GM18502 (cell line): ENCODE data around the gene PLA2G4A.

Experiments used
- ATAC-seq: cut with Tn5 transposase; IDR thresholded peaks from one replicate; pipeline ENCODE4 v1.9.1; 2021; ENCODE audit warnings: mild to moderate bottlenecking; ENCODE audit not compliant: unreplicated experiment, poor library complexity

PLA2G4A gene

DNA sequence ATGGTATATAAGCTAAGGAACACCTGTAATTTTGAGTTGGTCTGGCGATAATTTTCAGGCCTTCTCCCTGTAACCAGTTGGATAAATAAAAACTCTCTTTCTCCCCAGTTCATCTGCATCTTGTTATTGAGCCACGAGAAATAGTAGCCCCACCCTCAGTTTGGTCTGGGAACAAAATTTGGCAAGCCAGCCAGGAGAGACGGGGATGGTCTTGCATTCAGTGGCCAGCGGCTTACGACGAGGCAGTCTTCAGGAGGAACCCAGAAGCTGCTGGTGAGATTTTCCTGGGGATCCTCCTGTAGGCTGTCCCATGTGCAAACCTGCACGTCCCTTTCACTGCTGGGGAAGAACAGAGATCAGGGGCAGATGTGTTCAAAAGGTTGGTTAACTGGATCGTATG, 174.6 kb downstream of the PLA2G4A start:
- no peak for ATAC-seq

DNA sequence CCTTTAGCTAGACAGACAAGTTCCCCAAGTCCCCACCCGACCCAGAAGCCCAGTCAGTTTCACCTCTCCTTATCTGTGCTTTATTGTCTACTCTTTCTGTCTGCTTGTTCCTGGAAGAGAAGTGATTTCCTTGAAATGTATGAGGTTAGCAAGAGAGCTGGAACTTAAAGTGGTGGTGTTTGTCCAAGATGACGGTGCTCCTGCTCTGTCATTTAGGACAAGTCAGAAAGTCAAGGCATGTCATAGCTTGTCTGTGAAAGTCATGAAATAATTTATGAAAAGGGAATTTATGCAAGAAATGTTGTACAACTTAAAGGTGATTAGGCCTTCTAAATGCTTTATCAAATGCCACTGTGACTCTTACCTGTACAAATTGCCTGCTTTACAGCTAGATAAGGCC, 178.1 kb downstream of the PLA2G4A start:
- no peak for ATAC-seq

DNA sequence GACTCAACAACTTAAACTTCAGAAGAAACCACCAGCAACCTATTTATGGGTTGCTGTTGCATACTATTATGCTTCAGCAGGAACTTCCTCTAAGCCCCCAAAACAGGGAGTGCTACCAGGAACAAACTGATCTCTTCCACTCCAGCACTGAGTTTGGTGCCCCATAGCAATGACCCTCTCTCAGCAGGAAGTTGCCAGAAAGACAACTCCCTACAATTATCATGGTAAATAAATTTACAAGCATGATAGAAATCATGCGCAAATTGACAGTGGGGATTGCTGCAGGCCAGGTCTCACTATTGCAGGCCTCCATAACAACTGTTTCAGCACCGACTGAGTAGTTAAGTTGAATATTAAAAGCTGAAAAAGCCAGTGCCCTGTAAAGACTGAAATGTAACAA, 180.6 kb downstream of the PLA2G4A start:
- ATAC-seq: no peak

DNA sequence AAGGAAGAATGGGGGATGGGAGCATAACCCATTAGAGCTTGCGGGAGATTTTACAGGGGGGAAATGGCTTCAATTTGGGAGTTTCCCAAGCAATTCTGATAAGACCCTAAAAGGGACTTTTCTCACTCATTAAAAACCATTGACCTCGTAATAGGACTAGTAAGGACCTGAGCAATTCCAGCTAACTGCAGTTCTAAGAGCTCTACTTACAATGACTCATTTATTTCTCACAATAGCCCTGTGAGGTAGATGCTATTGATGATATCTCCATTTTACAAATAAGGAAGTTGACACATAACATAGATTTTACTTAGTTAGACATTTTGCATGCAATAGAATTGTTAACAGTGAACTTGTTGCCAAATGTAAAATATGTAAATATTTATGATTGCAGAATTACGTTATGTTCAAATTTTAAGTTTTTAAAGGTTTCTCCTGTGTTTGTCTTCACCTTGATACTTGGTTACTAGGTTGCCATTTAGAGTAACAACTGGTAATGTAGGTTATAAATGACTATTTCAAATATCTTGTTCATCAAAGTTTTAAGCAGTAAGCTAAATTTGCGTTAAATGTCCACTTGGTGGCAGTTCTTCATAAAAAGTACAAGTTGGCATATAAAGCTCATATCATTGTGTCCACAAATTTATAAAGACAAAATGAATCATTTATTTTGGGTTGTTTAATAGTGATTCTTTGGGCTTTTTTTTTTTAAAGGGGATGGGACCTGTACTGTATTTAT, 182.0 kb downstream of the PLA2G4A start:
- no peak for ATAC-seq

DNA sequence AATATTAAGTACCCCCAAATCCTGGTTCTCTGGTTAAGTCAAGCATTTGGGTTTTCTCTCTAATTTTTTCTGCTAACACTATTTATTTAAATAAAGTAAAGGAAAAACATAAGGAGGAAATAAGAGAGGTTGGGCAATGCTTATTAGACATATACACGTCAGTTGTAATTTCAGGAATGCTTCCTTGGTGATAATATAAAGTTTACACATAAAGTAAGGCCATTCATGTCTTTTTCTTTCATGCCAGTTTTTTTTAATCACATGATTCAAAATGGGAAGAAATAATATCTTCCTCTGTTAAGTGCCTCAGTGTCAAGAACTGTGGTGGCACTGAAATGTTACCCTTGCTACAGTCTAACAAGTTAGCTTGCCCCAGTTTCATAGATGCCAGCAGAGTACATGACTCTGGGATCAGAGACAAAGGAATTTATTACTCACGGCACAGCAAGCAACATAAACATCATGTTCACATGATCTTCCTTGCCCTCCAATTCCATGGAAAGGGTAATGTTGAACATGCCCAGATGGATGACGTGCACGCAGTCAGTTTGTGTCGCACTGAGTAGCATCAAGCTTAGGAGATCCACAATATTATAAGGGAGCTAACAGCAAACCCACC, 184.9 kb downstream of the PLA2G4A start:
- no peak for ATAC-seq

DNA sequence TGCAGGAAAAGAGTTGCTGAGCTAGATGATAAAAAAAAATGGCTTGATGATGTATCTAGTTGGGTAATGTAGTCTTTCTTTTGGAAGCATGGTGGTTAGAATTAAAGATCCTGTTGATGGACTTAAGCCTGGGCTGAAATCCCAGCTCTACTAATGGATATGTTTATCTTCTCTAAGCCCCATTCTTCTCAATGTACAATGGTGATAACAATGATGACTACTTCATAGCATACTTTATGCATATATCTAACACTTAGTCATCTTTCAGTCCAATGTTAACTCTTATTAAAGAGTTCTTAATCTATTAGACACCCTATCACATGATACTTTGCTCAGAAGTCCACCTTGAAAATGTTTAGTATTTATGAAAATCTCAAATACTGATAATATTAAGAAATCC, 189.5 kb downstream of the PLA2G4A start:
- no peak for ATAC-seq

DNA sequence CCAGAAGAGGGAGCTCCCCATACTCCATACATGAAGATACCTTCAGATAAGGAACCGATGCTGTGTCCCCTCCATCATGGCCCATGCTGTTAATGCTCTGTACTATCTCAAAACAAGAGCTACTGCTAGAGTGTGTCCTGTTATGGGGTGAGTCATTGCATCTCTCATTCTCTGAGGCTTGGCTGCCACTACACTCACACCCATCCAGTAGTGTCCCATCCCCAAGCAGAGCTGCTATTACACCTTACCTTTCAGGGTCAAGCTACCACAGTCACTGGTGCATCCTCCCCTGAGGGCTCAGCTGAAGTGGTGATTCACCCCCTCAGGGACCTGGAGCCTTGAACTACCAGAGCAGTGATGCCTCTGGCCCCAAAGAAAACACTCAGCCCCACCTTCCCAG, 198.5 kb downstream of the PLA2G4A start:
- no peak for ATAC-seq

DNA sequence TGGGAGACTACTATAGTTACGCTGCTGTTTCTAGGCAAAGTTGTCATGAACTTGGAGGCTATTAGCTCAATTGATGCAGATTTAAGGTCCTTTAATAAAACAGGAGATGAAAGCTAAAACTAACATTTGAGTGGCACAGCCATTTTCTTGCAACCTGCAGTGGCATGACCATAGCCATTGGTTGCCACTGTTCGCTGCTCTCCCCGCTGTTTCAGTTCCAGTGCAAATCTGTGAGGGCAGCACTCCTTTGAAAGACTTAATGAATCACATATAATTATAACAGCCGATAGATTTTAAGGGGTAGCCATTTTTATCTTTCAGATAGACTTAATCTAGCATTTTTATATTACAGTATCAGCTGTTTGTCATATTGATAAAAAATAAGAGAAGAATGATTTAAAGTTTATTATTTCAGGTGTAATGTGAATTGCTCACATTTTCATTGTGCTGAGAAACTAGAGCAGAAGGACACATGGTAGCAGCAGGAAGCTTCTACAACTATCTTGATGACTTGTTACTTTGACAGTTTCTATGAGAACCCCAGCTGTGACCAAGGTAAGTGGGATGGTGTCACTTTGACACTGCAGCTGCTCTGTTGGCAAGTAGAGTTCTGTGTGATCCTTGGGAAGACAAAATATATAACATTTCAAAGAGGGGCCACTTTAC, 203.7 kb downstream of the PLA2G4A start:
- no peak for ATAC-seq

DNA sequence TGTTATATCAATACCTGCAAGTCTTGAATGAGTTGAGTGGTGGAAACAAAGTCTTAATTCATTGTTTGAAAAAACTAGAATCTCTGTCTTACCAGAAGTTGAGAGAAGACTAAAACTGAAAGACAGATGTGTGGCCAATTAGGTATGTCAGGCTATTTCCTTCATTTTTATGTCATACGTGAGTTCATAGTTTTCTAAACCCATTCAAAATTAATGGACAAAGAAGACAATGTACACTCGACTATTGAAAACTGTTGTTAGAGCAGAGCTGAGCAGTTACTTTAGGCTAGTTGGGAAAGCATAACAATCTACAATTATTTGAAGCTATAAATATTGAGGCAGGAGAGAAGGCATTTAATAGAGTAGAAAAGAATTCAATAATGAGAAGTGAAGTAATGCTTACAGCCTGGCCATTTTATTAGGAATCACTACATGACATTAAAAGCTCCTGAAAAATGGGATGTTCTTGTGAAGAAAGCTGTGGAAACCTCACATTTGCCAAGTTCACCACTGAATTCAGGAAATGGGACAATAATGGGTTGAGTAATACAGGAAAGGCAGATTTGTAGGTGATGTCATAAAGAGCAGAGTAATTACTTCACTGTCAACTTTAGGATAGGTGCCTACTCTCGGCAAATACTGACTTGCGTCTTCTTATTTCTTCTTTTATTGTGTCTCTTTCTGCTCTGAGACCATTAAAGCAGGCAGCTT, 204.4 kb downstream of the PLA2G4A start:
- ATAC-seq: no peak

DNA sequence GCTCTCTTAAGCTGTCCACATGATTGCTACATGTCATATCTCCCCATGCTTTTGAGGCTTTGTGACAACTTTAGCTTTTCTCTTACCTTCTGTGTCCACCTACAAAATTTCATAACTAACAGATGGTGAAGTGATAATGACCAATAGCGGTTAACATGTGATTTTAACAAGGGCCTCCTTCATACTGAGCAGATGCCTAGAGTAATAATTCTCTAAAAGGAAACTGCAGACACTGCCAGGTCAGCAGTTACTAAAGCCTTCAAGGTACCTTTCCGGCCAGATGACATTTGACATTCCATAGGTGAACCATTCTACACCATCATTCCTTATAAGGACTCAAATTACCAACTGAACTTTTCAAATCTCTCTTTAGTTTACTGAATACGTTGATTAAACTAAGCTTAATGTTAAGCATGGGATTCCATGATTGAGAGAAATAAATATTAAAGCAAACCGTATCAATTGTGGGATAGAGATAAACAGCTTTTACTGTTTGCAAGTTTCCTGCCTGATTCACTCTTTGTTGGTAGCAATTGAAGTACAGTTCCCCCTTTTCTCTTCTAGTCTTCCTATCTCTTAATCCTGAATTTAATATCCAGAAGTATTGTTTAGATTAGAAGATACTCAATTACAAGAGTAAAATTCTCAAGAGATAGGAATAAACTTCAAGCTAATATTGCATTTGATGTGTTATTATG, 205.1 kb downstream of the PLA2G4A start:
- no peak for ATAC-seq

DNA sequence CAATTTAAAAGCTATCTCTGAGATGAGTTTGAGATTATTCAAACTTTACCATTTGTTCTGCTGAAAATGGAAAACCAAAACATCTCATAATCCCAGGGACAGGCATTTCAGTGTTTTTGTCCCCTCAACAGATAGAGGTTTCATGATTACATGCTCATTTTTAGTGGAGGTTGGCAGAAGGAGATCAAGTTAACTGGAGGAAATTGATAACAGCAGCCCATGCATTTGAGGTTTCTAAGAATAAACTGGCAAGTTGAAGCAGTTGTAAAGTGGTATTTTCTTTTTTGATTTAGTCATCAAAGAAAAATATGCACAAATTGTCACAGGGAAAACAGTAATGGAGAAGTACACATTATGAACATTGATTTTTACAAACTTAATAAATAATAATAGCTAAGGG, 205.8 kb downstream of the PLA2G4A start:
- ATAC-seq: no peak

DNA sequence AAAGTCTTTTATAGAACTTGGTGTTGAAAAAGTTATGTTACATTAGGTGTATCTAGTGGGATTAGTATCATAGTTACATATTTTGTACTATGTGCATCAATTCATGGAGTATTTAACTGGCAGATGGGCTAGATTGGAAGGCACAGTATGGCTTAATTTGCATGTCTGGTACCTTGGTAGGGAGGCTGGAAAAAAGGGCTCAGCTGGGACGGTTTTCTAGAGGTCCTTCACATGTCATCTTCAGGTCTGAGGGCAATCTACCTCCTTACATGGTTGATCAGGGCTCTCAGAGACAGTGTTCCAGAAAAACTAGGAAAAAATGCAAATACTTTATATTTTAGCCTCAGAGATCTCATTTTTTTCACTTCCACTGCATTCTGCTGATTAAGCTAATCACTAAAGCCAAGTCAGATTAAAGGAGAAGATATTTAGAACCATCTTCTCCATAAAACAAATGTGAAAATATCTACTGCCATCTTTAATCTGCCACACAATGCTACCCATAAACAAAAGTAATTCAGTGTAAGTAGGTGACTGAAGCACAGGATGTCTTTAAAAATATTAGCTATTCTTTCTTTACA, 209.3 kb downstream of the PLA2G4A start:
- no peak for ATAC-seq
